Panc1 (cell line): ENCODE measurements around the gene TPM4. TPM values are rescaled to one million over a fixed set of nuclear protein-coding genes. Genes with fewer than 3 reads are reported as not detected.

ENCODE experiments used
- ATAC-seq: fragments of 200-7000 bp; cut with Tn5 transposase; 2 replicates; pipeline ENCODE4 v1.9.1; 2020; ENCODE audit warnings: mild to moderate bottlenecking, moderate library complexity
- BruUV-seq: library from RNA; stranded (reverse); fragments of 400-500 nt; replicated peaks from 2 replicates; lab custom pipeline; 2021; lab: Mats Ljungman, UMichigan
- CTCF ChIA-PET: fragments of 300-600 bp; sonication (Branson Sonifier 250); formaldehyde crosslinking; loops from one replicate; lab custom pipeline; 2022; ENCODE audit warnings: antibody characterized with exemption; lab: Charles Lee
- POLR2A ChIA-PET: fragments of 300-600 bp; sonication (Branson Sonifier 250); formaldehyde crosslinking; loops from one replicate; lab custom pipeline; 2022; ENCODE audit warnings: antibody characterized with exemption; lab: Charles Lee
- DNase-seq: peaks from one replicate; pipeline ENCODE4 v3.0.0-alpha.2; 2010; ENCODE audit warnings: low read depth, low spot score
- H3K27ac ChIP-seq: 2 replicates; pipeline ENCODE4 v1.5.1; 2011; ENCODE audit warnings: mild to moderate bottlenecking, low read length, inconsistent platforms
- H3K27me3 ChIP-seq: fragments of 200-500 bp; sonication (Bioruptor generic); 2 replicates; pipeline ENCODE4 v1.6.0; 2014; ENCODE audit warnings: low read length, inconsistent platforms; ENCODE audit not compliant: control insufficient read depth, insufficient read depth
- H3K36me3 ChIP-seq: fragments of 200-500 bp; sonication (Bioruptor generic); 2 replicates; pipeline ENCODE4 v1.5.1; 2014; ENCODE audit warnings: inconsistent platforms, mild to moderate bottlenecking, low read length, moderate library complexity; ENCODE audit not compliant: control insufficient read depth, insufficient read depth
- H3K4me1 ChIP-seq: 2 replicates; pipeline ENCODE4 v1.5.1; 2011; ENCODE audit warnings: inconsistent platforms, mild to moderate bottlenecking, low read length, moderate library complexity; ENCODE audit not compliant: control insufficient read depth, insufficient read depth
- H3K4me3 ChIP-seq, 2 experiments: 2 replicates each; pipeline ENCODE4 v1.5.1; 2011 to 2012; ENCODE audit warnings: low read depth in 2 of 2, low read length in 2 of 2, mild to moderate bottlenecking in 2 of 2, inconsistent platforms in 1 of 2, moderate library complexity in 1 of 2
- H3K9me3 ChIP-seq: fragments of 200-500 bp; sonication (Bioruptor generic); 2 replicates; pipeline ENCODE4 v1.5.1; 2014; ENCODE audit warnings: low read depth, mild to moderate bottlenecking, inconsistent platforms, low read length, moderate library complexity; ENCODE audit not compliant: control insufficient read depth, insufficient read depth
- POLR2AphosphoS5 ChIP-seq: IDR thresholded peaks from 2 replicates; pipeline ENCODE4 v1.6.1; 2012; ENCODE audit warnings: mild to moderate bottlenecking, low read depth, low read length, moderate library complexity
- SIN3A ChIP-seq: IDR thresholded peaks from 2 replicates; pipeline ENCODE4 v1.6.1; 2012; ENCODE audit warnings: low read depth, mild to moderate bottlenecking, low read length, moderate library complexity, borderline replicate concordance; ENCODE audit not compliant: insufficient read depth
- TCF7L2 ChIP-seq: IDR thresholded peaks from 2 replicates; pipeline ENCODE4 v1.6.1; 2011; ENCODE audit warnings: mild to moderate bottlenecking, low read depth, low read length, inconsistent platforms
- in situ Hi-C: cut with HindIII; loops from 2 replicates; pipeline ENCODE4 v1.10.0; 2016; ENCODE audit warnings: low sequenced_read_pairs, low pct_unique_long_range_greater_than_20kb
- intact Hi-C: fragments of 100-400 bp; cut with micrococcal nuclease; formaldehyde crosslinking; loops from one replicate; pipeline ENCODE4 v1.10.0; 2022; ENCODE audit not compliant: unreplicated experiment
- total RNA-seq: library from RNA; stranded (reverse); gene quantifications from one replicate; pipeline ENCODE4 v1.2.1, GENCODE V29; 2021; ENCODE audit not compliant: unreplicated experiment
- TF ChIP-seq, protein P1 (sequence below), 2 experiments: IDR thresholded peaks; 2 replicates each; pipeline ENCODE4 v1.6.1; 2011 to 2012; ENCODE audit warnings: low read depth in 2 of 2, control low read depth in 1 of 2, low read length in 1 of 2, mild to moderate bottlenecking in 1 of 2, moderate library complexity in 1 of 2; ENCODE audit not compliant: insufficient read depth in 1 of 2
- TF ChIP-seq, protein P2 (sequence below): fragments of 450-650 bp; IDR thresholded peaks from 2 replicates; pipeline ENCODE4 v1.5.1; 2017; ENCODE audit warnings: mild to moderate bottlenecking

TPM4 gene
- total RNA-seq, 1 experiment from 2014 or later: 165 TPM

DNA sequence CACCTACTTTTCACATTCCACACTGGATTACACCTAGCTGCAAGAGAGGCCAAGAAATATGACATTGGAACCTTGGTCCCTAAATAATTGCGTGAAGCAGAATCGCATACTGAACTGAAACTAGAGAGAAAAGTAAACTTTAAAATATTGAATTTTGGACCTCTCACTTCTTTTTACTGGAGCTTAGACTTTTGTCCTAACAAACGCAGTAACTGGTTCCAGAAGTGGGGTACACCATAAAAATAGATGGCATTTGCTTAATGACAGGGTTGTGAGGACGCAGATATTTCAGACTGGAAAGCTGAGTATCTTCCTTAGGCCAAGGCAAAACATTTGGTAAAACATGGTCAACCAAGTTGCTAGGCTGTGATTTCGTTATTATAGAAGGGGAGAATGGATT is 19.2 kb upstream of the TPM4 start:
- in situ Hi-C loops (no loop called here), intact Hi-C loops (no loop called here)
- Histone ChIP-seq H3K27me3 (no peaks in the 10 kb centered on the region), H3K27ac (no peak overlapping the region), H3K4me3 (no peak overlapping the region), H3K4me1 (no peaks in the 10 kb centered on the region), H3K9me3 (no peaks in the 10 kb centered on the region), H3K36me3 (no peaks in the 10 kb centered on the region)
- TF ChIP-seq POLR2AphosphoS5 (no peak), SIN3A (no peak), TCF7L2 (no peak)
- TF ChIP-seq, protein P1, sequence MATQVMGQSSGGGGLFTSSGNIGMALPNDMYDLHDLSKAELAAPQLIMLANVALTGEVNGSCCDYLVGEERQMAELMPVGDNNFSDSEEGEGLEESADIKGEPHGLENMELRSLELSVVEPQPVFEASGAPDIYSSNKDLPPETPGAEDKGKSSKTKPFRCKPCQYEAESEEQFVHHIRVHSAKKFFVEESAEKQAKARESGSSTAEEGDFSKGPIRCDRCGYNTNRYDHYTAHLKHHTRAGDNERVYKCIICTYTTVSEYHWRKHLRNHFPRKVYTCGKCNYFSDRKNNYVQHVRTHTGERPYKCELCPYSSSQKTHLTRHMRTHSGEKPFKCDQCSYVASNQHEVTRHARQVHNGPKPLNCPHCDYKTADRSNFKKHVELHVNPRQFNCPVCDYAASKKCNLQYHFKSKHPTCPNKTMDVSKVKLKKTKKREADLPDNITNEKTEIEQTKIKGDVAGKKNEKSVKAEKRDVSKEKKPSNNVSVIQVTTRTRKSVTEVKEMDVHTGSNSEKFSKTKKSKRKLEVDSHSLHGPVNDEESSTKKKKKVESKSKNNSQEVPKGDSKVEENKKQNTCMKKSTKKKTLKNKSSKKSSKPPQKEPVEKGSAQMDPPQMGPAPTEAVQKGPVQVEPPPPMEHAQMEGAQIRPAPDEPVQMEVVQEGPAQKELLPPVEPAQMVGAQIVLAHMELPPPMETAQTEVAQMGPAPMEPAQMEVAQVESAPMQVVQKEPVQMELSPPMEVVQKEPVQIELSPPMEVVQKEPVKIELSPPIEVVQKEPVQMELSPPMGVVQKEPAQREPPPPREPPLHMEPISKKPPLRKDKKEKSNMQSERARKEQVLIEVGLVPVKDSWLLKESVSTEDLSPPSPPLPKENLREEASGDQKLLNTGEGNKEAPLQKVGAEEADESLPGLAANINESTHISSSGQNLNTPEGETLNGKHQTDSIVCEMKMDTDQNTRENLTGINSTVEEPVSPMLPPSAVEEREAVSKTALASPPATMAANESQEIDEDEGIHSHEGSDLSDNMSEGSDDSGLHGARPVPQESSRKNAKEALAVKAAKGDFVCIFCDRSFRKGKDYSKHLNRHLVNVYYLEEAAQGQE (IDR thresholded peaks at IDR 0.05; ENCODE audit: insufficient read depth in 1 of 2, low read depth in 2 of 2, low read length in 1 of 2): no peak
- TF ChIP-seq, protein P2, sequence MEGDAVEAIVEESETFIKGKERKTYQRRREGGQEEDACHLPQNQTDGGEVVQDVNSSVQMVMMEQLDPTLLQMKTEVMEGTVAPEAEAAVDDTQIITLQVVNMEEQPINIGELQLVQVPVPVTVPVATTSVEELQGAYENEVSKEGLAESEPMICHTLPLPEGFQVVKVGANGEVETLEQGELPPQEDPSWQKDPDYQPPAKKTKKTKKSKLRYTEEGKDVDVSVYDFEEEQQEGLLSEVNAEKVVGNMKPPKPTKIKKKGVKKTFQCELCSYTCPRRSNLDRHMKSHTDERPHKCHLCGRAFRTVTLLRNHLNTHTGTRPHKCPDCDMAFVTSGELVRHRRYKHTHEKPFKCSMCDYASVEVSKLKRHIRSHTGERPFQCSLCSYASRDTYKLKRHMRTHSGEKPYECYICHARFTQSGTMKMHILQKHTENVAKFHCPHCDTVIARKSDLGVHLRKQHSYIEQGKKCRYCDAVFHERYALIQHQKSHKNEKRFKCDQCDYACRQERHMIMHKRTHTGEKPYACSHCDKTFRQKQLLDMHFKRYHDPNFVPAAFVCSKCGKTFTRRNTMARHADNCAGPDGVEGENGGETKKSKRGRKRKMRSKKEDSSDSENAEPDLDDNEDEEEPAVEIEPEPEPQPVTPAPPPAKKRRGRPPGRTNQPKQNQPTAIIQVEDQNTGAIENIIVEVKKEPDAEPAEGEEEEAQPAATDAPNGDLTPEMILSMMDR: no peak
- ATAC-seq (no peak), DNase-seq (no peak)
- POLR2A ChIA-PET: no interaction called here
- BruUV-seq: no TSS peak
- CTCF ChIA-PET: interaction anchor here (1.1 kb wide), 1 partner anchor 13 kb away, joined by 8 read pairs; no protein-coding TSS in a partner anchor

DNA sequence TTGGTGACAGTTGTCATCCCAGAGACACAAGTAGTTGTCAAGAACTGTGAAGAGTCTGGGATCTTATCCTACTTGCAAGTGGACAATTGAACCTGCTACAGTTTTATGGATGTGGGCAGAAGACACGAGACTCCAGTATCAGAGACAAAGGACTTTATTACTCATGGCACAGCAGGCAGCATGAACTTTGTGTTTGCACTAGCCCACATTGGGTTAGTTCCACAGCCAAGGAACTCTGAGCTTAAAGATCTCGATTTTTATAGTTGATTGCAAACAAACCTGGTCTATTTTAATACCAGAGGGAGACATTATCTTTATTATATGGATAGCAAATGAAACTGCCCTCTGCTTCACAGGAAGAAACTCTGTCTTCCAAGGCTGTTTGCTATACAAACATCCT is 16.0 kb upstream of the TPM4 start:
- intact Hi-C loops (no loop called here), in situ Hi-C loops (no loop called here)
- no peaks in the 10 kb centered on the region for H3K9me3 ChIP-seq
- DNase-seq (no peak), ATAC-seq (no peak; the same call in 1 of the 2 replicates)
- BruUV-seq: no TSS peak
- TF ChIP-seq, protein P2: no peak
- TF ChIP-seq TCF7L2 (peak; percentile 87), POLR2AphosphoS5 (no peak)
- TF ChIP-seq, protein P1 (IDR thresholded peaks at IDR 0.05; ENCODE audit: insufficient read depth in 1 of 2, low read depth in 2 of 2, low read length in 1 of 2): no peak
- POLR2A ChIA-PET: no interaction called here
- CTCF ChIA-PET: no interaction called here
- no peaks in the 10 kb centered on the region for H3K4me1 ChIP-seq
- no peaks in the 10 kb centered on the region for H3K36me3 ChIP-seq
- H3K27ac ChIP-seq: no peak overlapping the region
- H3K27me3 ChIP-seq: no peaks in the 10 kb centered on the region
- H3K4me3 ChIP-seq: no peak overlapping the region
